Measurements from ENCODE around the gene CADM4.
"Not testable (repeated sequence)": the region's sequence is repeated elsewhere in the genome, so short reads cannot be mapped to it uniquely, and the experiment has no call there.

The CADM4 gene

DNA sequence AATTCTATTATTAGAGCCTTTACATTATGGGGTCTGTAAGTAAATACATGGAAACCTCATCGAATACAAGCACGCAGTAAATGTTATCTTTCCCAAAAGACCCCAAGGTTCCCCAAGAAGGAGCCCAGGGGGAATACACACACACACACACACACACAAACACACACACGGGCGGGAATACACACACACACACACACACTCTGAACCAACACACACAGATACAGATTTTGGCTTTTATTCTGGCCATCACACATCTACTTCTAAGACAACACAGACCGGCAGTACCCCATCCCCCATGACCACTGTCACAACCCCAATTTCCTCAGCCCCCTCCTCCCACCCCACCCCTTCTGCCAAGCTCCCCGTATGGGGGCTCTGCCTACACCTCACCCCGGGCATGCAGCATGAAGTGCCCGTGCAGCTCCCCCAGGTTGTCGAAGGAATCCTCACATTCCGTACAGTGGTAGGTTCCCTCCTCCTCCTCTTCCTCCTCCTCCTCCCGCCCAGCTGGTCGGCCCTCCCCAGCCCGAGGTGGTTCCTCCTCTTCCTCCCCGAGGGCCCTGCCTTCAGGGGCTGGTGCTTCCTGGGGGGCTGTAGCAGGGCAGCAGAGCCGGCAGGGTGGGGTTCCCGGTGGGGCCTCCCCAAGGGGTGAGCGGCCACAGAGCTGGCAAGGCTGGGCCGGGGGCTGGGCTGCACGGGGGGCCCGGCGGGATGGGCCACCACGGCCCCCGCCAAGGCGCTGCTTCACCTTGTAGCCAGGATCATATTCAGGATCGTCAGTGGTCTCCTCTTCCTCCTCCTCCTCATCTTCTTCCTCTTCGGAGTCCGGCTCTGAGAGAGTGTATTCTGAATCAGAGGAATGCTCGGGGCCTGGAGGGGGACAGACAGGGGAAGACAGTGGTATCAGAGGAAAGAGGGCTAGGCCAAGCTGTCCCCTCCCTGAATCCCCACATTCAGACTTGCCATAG, 32.1 kb downstream of the CADM4 start:
- no peak for DNase-seq (ENCODE audit: low read depth, low spot score)

DNA sequence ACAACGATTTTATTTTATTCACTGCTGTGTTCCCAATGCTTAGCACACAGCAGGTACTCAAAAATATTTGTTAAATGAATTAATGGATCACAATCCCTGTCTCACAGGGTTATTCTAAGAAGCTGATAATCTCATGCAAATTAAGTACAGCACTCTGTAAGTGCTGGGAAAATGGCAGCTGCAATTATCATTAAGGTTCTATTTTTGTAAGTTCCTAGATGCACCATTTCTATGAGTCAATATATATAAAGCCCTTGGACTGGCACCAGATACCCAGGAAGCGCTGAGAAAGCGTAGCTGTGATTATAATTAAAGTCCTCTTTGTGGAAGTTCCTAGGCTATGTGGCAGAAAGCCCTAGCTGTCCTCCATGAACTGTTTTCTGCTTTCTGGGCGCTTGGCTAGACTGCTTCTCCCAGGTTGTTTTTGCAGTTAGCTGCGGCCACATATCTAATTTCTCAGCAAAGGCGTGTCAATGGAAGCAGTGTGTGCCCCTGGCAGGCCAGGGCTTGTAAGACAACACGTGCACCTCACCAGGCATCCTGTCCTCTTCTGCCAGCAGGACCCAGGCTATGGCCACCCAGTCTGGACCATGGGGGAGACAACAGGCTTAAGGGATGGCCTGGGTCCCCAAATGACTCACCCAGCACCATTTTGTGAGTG, 33.0 kb downstream of the CADM4 start:
- DNase-seq (ENCODE audit: low read depth, low spot score): no peak

DNA sequence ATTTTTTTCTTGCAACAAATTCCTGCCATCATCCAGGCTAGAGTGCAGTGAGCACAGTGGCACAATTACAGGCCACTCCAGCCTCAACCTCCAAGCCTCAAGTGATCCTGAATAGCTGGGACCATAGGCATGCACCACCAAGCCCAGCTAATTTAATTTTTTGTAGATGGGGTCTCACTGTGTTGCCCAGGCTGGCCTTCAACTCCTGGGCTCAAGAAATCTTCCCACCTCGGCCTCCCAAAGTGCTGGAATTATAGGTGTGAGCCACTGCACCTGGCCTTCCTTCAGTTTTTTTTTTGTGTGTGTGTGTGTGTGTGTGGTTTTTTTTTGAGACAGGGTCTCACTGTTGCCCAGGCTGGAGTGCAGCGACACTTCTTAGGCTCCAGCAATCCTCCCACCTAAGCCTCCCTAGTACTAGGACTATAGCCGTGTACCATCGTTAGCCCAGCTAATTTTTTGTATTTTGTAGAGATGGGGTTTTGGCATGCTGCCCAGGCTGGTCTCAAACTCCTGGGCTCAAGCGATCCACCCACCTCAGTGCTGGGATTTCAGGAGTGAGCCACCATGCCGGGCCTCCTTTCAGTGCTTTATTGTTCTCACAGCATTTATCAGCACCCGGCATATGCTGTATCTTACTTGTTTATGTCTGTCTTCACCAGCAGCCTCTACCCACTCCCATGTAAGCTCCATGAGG, 33.6 kb downstream of the CADM4 start:
- no peak for DNase-seq (ENCODE audit: low read depth, low spot score)

DNA sequence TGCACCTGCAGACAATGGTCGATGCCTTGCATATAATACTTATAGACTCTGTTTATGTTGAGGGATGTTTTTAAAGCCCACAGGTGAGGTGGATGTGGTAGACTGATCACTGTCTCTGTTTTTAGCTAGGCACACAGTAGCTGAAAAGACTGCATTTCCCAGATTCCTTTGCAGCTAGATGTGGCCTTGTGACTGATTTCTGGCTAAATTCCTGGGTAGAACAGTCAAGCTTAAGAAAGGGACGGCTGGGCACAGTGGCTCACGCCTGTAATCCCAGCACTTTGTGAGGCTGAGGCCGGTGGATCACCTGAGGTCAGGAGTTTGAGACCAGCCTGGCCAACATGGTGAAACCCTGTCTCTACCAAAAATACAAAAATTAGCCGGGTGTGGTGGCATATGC, 39.3 kb downstream of the CADM4 start:
- DNase-seq (ENCODE audit: low read depth, low spot score): not testable (repeated sequence)

DNA sequence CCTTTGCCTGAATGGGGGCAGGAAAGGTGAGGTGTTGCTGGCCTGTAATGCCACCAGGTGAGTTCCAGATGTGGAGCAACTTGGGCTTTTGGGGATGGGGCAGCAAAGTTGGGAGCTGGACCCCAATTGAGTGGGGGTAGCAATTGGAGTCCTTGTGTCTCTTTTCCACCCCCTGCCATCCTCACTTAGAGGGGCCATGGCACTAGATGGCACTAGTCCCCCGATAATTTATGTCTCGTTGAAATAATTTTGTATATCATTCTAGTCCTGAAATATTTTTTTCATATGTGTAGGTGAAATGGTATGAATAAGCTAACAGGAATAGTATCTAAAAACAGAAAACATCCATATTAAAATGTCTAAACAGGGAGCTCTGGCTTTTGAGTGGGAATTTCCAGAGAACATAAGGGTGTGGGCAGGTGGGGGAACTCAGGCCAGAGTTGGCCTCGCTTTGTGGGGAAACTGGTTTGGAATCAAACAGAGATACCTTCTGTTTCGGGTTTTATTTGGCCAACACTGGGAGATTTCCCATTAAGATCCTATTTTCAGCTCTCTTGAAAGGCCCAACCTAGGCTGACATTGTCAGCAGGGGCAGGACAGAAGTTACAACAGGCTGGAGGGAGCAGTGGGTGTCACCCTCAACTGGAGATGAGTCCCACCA, 39.9 kb downstream of the CADM4 start:
- DNase-seq (ENCODE audit: low read depth, low spot score): no peak

DNA sequence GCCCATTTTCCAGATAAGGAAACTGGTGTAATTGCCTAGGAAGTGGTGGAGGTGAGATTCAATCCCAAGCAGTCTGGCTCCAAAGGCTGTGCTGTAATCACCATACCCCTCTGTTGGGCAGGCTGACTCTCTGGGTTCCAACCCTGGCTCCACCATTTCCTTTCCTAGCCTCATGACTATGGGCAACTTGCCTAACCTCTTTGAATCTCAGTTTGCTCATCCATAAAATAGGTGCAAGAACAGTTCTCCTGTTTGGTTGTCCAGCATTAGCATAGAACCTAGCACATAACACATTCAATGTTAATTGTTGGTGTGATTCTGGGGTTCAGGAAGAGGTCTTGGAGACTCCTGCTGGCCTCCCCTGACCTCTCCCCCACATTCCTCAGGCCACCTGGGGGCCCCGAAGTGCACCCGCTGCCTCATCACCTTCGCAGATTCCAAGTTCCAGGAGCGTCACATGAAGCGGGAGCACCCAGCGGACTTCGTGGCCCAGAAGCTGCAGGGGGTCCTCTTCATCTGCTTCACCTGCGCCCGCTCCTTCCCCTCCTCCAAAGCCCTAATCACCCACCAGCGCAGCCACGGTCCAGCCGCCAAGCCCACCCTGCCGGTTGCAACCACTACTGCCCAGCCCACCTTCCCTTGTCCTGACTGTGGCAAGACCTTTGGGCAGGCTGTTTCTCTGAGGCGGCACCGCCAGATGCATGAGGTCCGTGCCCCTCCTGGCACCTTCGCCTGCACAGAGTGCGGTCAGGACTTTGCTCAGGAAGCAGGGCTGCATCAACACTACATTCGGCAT, 41.0 kb downstream of the CADM4 start:
- no peak for DNase-seq (ENCODE audit: low read depth, low spot score)

DNA sequence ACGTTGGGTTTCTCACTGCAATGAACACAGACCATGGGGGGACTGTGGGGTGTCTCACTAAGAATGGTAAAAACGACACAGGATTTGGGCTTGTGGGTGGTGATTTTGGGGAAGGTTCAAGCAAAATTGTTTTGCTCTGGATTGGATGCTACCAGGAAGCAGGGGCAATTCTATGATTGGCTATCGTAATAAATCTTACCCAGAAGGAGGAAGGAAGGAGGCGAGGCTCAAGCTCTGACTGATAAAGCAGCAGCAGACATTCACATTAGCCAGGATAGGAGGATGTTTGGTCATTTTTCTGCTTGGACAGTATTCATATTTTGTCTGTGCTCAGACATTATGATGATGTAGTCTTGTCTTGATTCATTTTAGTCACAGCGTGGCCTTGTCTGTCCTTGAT, 41.8 kb downstream of the CADM4 start:
- DNase-seq (ENCODE audit: low read depth, low spot score): no peak

DNA sequence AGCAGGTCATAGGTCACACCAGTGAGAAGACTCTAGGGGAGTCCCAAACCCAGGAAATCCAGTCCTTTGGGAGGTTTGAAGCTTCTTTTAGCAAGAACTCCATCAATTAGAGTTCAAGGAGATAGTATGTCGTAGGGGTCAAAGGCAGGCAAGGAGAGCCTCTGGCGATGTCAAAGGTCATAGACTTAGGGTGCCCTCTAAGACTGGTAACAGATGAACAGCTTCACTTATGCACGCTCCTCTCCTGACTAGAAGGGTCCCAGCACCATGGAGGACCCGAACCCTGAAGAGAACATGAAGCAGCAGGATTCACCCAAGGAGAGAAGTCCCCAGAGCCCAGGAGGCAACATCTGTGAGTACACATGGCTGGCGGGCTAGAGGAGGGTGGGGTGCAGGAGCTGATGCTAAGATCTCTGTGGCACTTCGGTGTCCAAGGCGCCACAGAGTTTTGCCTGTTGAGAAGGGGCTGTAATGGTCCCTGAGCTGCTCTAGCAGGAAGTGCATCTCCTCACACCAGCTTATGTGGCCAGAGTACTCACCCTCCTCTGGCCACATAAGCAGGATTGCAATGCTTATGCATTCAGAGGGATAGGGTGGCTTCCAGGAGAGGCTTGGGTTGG, 42.7 kb downstream of the CADM4 start:
- DNase-seq (ENCODE audit: low read depth, low spot score): no peak

DNA sequence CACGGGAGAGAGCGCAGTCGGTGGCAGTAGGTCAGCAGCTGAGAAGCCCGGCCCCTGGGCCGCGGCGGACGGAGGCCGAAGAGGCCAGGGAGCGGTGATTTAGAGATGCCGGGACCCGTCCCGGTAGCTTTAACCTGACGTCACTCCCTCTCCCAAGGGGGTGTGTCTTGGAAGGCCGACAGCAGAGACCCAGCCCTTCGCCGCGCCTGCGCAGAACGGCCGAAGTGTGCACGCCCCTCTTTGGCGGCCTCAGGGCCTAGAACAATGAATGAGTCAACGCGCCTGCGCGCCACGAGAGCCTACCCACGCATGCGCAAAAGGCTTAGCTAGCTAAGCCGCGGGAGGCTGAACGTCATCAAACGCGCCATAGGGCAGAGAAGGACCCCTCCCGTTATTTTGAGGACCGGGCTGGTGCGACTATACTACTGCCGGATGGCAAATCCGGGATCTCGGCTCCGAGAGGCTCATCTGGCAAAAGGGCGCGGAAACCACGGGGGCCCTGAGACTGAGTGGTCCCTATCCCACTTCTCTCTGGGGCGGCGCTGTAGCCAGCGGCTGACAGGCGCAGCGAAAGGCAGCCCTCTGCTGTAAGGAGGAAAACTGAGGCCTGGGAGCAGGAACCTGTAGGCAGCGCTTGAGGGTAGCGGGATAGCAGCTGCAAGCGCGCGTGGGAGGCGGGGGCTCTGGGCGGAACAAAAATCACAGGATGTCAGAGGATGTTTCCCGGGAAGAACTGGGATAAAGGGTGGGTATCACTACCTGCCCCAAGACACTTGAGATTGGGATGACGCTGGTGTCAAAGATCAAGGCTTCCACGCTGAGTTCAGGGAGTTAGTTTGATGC, 43.4 kb downstream of the CADM4 start, which contains the start of the genes IRGQ and ZNF576:
Gene IRGQ, minus strand, starts transcription at position 136 of the 843 bp plus-strand sequence. CDS start 796 bp downstream, outside the sequence.
Gene ZNF576, plus strand, starts transcription at position 597 of the 843 bp plus-strand sequence. CDS start 514 bp downstream, outside the sequence.
- peak; percentile 100 for DNase-seq (ENCODE audit: low read depth, low spot score)

DNA sequence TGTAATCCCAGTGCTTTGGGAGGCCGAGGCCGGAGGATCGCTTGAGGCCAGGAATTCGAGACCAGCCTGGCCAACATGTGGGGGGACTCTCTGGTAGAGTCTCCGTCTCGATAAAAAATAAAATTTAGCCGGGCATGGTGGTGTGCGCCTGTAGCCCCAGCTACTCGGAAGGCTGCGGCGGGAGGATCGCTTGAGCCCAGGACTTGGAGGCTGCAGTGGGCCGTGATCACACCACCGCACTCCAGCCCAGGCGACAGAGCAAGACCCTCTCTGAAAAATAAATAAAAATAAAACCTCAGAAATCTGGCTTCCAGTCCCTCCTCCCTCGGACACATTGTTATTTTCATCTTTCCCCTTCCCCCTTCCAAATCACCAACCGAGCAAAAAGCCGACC, 44.0 kb downstream of the CADM4 start:
- DNase-seq (ENCODE audit: low read depth, low spot score): no peak

DNA sequence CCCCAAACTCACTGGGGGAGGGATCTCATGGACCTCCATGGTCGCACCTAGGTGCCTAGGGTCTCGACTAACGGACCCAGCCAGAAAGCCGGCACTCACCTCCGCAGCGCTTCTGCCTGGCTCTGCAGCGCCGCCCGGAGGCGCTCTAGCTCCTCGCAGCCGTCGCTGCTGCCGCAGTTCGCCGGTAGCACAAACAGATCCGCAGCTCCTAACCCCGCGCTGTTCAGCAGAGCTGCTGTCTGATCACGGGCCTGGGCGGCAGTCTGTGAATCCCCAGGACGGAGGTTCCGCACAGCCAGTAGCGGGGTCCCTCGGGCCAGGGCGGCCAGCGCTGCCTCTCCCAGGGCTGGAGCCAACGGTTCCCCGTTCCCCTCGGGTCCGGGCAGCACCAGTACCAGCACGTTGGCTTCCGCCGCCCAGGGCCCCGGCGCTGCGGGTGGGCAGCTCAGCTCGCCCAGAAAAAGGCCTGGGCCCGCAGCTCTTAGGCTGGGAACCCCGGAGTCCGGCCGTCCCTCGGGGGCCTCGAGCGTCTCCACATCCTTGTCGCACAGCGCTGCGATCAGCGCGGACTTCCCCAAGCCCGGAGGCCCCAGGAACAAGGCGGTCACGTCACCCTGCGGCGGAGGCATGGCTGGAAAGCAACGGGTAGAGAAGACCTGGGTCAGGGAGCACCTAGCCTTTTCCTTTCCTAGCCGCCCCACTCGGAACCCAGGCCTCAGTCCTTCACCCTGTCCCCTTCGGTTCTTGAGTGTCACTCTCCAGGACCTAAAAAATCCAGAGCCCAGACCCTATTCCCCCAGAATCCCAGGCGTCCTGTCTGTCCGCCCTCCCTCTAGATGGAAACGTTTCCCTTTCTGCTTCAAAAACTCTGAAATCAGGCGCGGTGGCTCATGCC, 44.7 kb downstream of the CADM4 start:
- DNase-seq (ENCODE audit: low read depth, low spot score): peak; percentile 31

DNA sequence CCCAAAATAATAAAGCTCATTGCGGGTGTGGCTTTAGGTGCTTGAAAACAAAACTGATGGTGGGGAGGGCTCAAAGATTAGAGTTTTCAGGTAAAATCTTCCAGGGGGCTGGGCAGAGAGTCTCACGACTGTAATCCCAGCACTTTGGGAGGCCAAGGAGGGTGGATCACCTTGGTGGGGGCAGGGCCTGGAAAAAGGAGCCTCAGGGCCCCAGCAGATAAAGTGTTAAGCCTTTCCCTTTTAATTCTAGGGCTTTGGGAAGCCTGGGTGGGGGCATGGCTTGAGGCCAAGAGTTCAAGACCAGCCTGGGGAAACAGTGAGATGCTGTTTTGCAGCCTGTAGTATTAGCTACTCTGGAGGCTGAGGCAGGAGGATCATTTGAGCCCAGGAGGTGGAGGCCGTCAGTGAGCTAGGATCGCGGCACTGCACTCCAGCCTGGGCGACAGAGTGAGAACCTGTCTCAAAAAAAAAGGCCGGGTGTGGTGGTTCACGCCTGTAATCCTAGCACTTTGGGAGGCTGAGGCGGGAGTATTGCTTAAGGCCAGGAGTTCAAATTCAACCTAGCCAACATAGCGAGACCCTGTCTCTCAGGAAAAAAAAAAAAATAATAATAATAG, 45.5 kb downstream of the CADM4 start:
- no peak for DNase-seq (ENCODE audit: low read depth, low spot score)

DNA sequence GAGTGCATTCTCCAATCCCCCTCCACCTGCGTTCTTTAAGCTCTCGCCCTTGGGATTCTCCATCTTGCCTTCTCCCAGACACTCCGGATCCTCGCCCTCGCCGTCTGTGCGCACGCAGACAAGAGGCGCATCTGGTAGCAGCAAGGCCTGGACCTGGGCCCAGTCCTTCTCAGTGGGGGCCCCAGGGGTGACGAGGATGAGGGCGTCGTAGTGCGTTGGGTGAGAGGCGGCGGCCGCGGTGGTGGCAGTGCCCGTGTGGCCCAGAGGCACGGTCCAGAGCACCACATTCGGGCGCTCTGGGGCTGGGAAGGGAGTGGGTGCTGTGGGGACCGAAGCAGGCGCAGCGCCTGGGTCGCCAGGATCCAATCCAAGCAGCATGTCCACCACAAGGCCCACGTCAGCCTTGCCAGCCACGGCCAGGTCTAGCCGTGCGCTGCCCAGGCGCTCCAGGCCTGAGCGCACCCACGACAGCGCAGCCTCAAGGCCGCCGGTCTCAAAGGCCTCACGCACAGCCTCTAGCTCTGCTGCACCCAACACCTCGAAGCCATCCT, 46.8 kb downstream of the CADM4 start:
- DNase-seq (ENCODE audit: low read depth, low spot score): no peak

DNA sequence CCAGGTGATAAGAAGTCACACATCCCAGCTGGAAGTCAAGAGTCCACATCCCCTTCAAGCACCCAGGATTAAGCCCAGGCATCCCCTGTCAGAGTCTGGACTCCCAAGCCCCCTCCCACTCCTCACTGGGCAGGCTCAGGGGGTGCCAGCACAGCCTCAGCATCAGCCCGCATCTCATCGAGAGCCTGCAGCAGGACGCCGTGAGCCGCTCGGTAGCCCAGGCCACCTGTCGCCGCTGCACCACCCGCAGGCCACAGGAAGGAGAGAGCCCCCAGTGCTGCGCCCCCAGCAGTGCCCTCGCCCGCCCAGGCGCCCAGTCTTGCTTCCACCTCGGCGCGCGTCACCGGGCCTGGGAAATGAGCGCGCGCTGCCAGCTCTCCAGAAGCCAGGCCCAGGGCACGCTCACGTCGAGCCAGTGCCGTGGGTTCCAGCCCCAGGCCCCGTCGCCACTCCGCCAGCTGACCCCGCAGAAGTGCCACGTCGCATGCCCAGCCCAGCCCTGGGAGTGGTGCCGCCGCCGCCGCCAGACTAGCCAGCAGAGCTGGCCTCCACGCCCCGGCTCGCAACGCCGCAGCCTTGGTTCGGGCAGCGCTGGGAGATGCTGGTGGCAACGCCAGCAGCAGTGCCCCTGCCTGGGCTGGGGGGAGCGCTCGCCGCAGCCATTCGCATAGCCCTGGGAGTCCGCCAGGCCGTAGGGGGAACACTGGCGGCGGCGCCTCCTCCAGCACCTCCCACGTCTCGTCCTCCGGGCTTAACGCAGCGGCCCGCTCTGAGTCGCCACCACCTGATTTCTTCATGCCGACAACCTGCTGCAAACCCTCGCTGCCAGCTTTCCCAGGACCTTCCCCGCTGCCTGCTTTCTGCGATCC, 47.5 kb downstream of the CADM4 start:
- DNase-seq (ENCODE audit: low read depth, low spot score): no peak

DNA sequence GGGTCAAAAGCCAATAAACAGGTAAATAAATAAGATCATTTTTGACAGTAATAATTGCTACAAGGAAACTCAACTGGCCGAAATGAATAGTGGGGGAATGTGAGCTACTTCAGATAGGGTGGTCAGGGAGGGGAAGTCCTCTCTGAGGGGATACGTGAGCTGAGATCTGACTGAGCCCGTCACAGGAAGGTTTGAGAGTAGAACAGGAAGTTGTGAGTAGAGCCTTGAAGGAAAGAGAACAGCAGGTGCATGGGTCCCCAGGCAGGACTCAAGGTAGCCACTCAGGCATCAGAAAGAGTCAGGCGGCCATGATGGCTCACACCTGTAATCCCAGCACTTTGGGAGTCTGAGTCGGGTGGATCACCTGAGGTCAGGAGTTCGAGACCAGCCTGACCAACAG, 50.0 kb downstream of the CADM4 start:
- no peak for DNase-seq (ENCODE audit: low read depth, low spot score)

DNA sequence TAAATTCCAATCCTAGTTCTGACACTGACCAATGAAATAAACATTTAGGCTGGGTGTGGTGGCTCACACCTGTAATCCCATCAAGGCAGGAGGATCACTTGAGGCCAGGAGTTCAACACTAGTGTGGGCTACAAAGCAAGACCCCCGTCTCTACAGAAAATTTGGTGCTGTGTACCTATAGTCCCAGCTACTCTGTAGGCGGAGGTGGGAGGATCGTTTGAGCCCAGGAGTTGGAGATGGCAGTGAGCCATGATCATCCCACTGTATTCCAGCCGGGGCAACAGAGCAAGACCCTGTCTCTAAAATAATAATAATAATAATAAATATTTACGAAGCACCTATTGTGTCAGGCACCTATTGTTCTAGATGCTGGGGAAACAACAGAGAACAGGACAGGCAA, 50.4 kb downstream of the CADM4 start:
- no peak for DNase-seq (ENCODE audit: low read depth, low spot score)

DNA sequence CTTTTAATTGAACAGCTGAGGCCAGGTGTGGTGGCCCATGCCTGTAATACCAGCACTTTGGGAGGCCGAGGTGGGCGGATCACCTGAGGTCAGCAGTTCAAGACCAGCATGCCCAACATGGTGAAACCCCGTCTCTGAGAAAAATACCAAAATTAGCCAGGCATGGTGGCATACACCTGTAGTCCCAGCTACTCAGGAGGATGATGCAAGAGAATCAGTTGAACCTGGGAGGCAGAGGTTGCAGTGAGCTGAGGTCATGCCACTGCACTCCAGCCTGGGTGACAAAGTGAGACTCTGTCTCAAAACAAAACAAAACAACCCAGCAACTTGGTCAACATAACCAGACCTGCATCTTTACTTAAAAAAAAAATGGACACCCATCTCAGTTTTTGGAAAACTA, 52.6 kb downstream of the CADM4 start:
- not testable (repeated sequence) for DNase-seq (ENCODE audit: low read depth, low spot score)

All from activated CD4-positive, CD25-positive, alpha-beta regulatory T cell treated with anti-CD3 and anti-CD28 coated beads, Interleukin-2, amount 50 U/mL, for 16 hours (primary cell).